Measurements from ENCODE around the gene PEG3. TPM values are rescaled to one million over a fixed set of nuclear protein-coding genes. Genes with fewer than 3 reads are reported as not detected.

Gene PEG3
- total and polyA plus RNA-seq, 9 of the 15 experiments (the other 6 are each of a cell fraction or from before 2014, with no cell fraction given), result 0.04 to 0.40 TPM; not detected in 7

DNA sequence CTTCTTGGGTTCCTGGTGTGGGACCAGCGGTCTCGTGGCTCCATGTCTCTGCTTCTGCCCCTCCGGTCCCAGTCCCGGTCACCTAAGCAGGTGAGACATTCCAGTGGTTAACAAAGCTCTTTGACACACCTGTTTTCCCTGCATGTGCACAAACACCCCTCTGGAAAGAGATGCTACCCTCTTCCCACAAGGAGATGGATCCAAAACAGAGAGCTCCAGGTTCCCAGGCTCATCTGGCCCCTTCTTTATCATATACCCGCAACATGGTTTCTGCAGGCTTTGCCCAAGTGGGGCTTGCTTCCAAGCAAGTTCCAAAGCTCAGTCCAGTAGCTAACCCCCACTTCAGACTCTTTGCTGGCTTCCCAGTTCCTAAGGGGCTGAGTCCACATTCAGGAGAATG is 17.8 kb downstream of the PEG3 start:
- Histone ChIP-seq H3K27me3 (ENCODE audit: control insufficient read depth in 2 of 2, insufficient read depth in 2 of 2, low read length in 2 of 2) (no peaks in the 10 kb centered on the region), H3K9me1 (ENCODE audit: control insufficient read depth, insufficient read depth, low read length) (no peaks in the 10 kb centered on the region), H3K79me2 (ENCODE audit: control insufficient read depth, insufficient read depth, low read length) (no peaks in the 10 kb centered on the region), H3K36me3 (ENCODE audit: control insufficient read depth, insufficient read depth, low read length) (no peaks in the 10 kb centered on the region), H3K27ac (ENCODE audit: extremely low read depth, low read depth, low read length) (no peak overlapping the region), H4K20me1 (replicated peaks; ENCODE audit: control insufficient read depth, insufficient read depth, low read length) (no peaks in the 10 kb centered on the region), H2AFZ (ENCODE audit: low read depth, low read length) (no peak overlapping the region), H3K4me1 (replicated peaks in 1 of 2; ENCODE audit: control insufficient read depth in 2 of 2, insufficient read depth in 2 of 2, low read length in 2 of 2) (no peaks in the 10 kb centered on the region), H3K9ac (ENCODE audit: insufficient read depth in 1 of 2, low read depth in 2 of 2, low read length in 2 of 2) (no peak overlapping the region), H3K4me3 (no peak overlapping the region), H3K4me2 (ENCODE audit: insufficient read depth, low read length) (no peak overlapping the region), H3K9me3 (replicated peaks; ENCODE audit: control insufficient read depth, insufficient read depth, low read depth, low read length) (no peaks in the 10 kb centered on the region; the same call in 1 of the 2 replicates)
- FAIRE-seq, result no peak
- BruUV-seq (replicated peaks), result no TSS peak
- DNase-seq (ENCODE audit: extremely low read depth in 1 of 4, low spot score in 3 of 4), result no peak
- intact Hi-C loops (cut with micrococcal nuclease), result no loop called here
- no peak for ATAC-seq
- CTCF ChIA-PET (ENCODE audit: low intra/inter-chr PET ratio), result no interaction called here
- in situ Hi-C loops (cut with MboI), result no loop called here
- 0% methylated on average over 5 of the region's 5 CpGs for WGBS (ENCODE audit: insufficient coverage, low coverage, missing lambda C conversion rate)
- POLR2A ChIA-PET, result no interaction called here
- TF ChIP-seq ZNF561 (CRISPR knock-in tag; conservative IDR thresholded peaks at IDR 0.05) (no peak), SP2 (IDR thresholded peaks at IDR 0.05; ENCODE audit: extremely low read depth, low read depth, low read length, poor library complexity, severe bottlenecking) (no peak), GTF2A2 (tag; IDR thresholded peaks at IDR 0.05) (no peak), ATF2 (CRISPR knock-in tag; IDR thresholded peaks at IDR 0.05) (no peak), GMEB1 (CRISPR knock-in tag; IDR thresholded peaks at IDR 0.05) (no peak), MYNN (IDR thresholded peaks at IDR 0.05) (no peak), MYNN (CRISPR knock-in tag; IDR thresholded peaks at IDR 0.05) (no peak), ZNF3 (CRISPR knock-in tag; IDR thresholded peaks at IDR 0.05) (no peak), NKRF (IDR thresholded peaks at IDR 0.05; ENCODE audit: borderline replicate concordance) (no peak), SIN3B (IDR thresholded peaks at IDR 0.05; ENCODE audit: low read depth) (no peak), PTBP1 (IDR thresholded peaks at IDR 0.05; ENCODE audit: low read depth, low read length) (no peak), ZNF589 (CRISPR knock-in tag; IDR thresholded peaks at IDR 0.05; ENCODE audit: low read depth) (no peak), DACH1 (IDR thresholded peaks at IDR 0.05; ENCODE audit: partially characterized antibody) (no peak), ZNF408 (CRISPR knock-in tag; IDR thresholded peaks at IDR 0.05; ENCODE audit: low read depth) (no peak)
- TF ChIP-seq, protein P1, sequence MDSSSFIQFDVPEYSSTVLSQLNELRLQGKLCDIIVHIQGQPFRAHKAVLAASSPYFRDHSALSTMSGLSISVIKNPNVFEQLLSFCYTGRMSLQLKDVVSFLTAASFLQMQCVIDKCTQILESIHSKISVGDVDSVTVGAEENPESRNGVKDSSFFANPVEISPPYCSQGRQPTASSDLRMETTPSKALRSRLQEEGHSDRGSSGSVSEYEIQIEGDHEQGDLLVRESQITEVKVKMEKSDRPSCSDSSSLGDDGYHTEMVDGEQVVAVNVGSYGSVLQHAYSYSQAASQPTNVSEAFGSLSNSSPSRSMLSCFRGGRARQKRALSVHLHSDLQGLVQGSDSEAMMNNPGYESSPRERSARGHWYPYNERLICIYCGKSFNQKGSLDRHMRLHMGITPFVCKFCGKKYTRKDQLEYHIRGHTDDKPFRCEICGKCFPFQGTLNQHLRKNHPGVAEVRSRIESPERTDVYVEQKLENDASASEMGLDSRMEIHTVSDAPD (CRISPR knock-in tag; IDR thresholded peaks at IDR 0.05), result no peak
- TF ChIP-seq, protein P2, sequence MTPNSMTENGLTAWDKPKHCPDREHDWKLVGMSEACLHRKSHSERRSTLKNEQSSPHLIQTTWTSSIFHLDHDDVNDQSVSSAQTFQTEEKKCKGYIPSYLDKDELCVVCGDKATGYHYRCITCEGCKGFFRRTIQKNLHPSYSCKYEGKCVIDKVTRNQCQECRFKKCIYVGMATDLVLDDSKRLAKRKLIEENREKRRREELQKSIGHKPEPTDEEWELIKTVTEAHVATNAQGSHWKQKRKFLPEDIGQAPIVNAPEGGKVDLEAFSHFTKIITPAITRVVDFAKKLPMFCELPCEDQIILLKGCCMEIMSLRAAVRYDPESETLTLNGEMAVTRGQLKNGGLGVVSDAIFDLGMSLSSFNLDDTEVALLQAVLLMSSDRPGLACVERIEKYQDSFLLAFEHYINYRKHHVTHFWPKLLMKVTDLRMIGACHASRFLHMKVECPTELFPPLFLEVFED (CRISPR knock-in tag; conservative IDR thresholded peaks at IDR 0.05), result no peak
